Adrenal gland (tissue), 12 donors: ENCODE results near the gene RGL3. TPM values are rescaled to one million over a fixed set of nuclear protein-coding genes. Genes with fewer than 3 reads are reported as not detected.
"Not testable (repeated sequence)": the region's sequence is repeated elsewhere in the genome, so short reads cannot be mapped to it uniquely, and the experiment has no call there.

ENCODE experiments used
- DNase-seq, 7 donors: peaks; one replicate each; pipeline ENCODE4 v3.0.0-alpha.2; 2019 to 2020
- H3K27ac ChIP-seq, 5 donors: fragments of 200-600 bp; sonication (generic) in 4 of 5; 1 replicate in 3 of 5; 2 replicates in 2 of 5; pipeline versions ENCODE4 v1.5.1 to v1.8.0; 2016 to 2020; ENCODE audit warnings: mild to moderate bottlenecking in 1 of 5
- H3K27me3 ChIP-seq: fragments of 200-600 bp; 2 replicates; pipeline ENCODE4 v1.8.0; 2021
- H3K36me3 ChIP-seq, 2 donors: fragments of 200-600 bp; replicated peaks in 1 of 2; 1 replicate in 1 of 2; 2 replicates in 1 of 2; pipeline versions ENCODE4 v1.5.1 to v1.8.0; 2018 to 2022
- H3K4me1 ChIP-seq, 2 donors: fragments of 200-600 bp; replicated peaks in 1 of 2; 1 replicate in 1 of 2; 2 replicates in 1 of 2; pipeline versions ENCODE4 v1.5.1 to v1.8.0; 2018 to 2021
- H3K4me3 ChIP-seq, 4 donors: fragments of 200-600 bp; sonication (generic) in 3 of 4; one replicate each; pipeline ENCODE4 v1.5.1; 2016 to 2018
- H3K9me3 ChIP-seq, 3 donors: fragments of 200-600 bp; sonication (generic) in 1 of 3; replicated peaks in 1 of 3; 1 replicate in 2 of 3; 2 replicates in 1 of 3; pipeline versions ENCODE4 v1.5.1 to v1.8.0; 2016 to 2021
- POLR2A ChIP-seq, 2 donors: fragments of 450-650 bp; IDR thresholded peaks; one replicate each; pipeline ENCODE4 v1.6.1; 2017; ENCODE audit warnings: antibody characterized with exemption in 2 of 2, mild to moderate bottlenecking in 2 of 2, moderate library complexity in 1 of 2
- WGBS, 4 donors: extraction: QIAGEN DNeasy Blood & Tissue Kit in 2 of 4; methylation state at CpG; one replicate each; pipeline versions ENCODE4 v1.1.5 to v1.1.7; 2013 to 2017; 5-methylcytosine and 5-hydroxymethylcytosine counted together
- intact Hi-C, 2 donors: fragments of 100-400 bp; cut with DNase I; formaldehyde crosslinking; loops; one replicate each; pipeline versions ENCODE4 v1.14.1 to v1.15.0; 2022 to 2023
- polyA plus RNA-seq, 3 donors: library from polyadenylated mRNA; stranded (reverse); fragments of 200-250 nt in 2 of 3; fragments of 350-450 nt in 1 of 3; fragmentation: Illumina TruSeq in 1 of 3; extraction: RNeasy Lipid Tissue Mini Kit (QIAGEN cat#74804) in 1 of 3; gene quantifications; one replicate each; pipeline ENCODE4 v1.2.3, GENCODE V29; 2013 to 2014
- total RNA-seq, 9 donors: library from RNA; depleted of rRNA in 4 of 9; stranded (reverse); fragments of >200 nt in 4 of 9; fragments of 120-200 nt in 1 of 9; fragmentation: NEBNext Ultra II Directional in 1 of 9; extraction: Animal tissue kit (Norgen Biotek cat#: 25700) in 1 of 9; gene quantifications; one replicate each; pipeline versions ENCODE4 v1.1.0 to v1.2.4, GENCODE V29; 2013 to 2023
- TF ChIP-seq, protein P1 (sequence below), 6 experiments: fragments of 450-650 bp in 4 of 6; fragments of 200-600 bp in 2 of 6; sonication (generic) in 1 of 6; IDR thresholded peaks; 1 replicate in 5 of 6; 2 replicates in 1 of 6; pipeline versions ENCODE4 v1.5.1 to v1.8.0; 2016 to 2021; ENCODE audit warnings: antibody characterized with exemption in 6 of 6, mild to moderate bottlenecking in 2 of 6, moderate library complexity in 1 of 6
- donor health status: healthy with polysubstance abuse.
- donor health status: Bipolar disorder and iron deficiency.
- donor health status: DM: yes; HTN: yes; CAD: no.
- donor health status: DM: no; HTN: no; CAD: no.
- donor health status: DM: no; HTN: no; CAD: no.
- donor health status: DM: yes; HTN: yes; CAD: no.

The RGL3 gene
- total and polyA plus RNA-seq, 12 donors, result 10.3 to 207 (median 36.1) TPM

DNA sequence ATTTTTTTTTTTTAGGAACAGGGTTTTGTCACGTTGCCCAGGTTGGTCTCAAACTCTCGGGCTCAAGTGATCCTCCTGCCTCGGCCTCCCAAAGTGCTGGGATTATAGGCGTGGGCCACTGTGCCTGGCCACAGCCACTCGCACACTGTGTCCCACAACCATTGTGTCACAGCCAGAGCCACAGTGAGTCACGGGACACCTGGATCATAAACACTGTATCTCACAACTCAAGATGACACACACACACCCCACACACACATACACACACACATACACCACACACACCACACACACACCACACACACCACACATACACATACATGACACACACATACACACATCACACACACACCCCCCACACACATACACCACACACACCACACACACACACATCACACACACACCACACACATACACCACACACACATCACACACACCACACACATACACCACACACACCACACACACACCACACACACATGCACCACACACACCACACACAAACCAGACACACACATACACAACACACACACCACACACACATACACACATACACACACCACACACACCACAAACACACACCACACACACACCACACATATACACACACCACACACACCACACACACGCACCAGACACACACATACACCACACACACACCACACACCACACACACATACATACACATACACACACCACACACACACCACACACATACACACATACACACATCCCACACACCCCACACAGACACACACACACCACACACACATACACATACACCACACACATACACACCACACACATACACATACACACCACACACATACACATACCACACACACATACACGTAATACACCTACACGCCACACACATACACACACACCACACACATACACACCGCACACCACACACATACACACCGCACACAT is 45.5 kb upstream of the RGL3 start:
- intact Hi-C loops, result no loop called here
- Histone ChIP-seq H3K9me3 (no peaks in the 10 kb centered on the region), H3K36me3 (no peaks in the 10 kb centered on the region), H3K4me3 (no peak overlapping the region), H3K4me1 (no peaks in the 10 kb centered on the region), H3K27ac (no peak overlapping the region), H3K27me3 (no peaks in the 10 kb centered on the region)
- no peak for DNase-seq
- WGBS, 4 donors, result 70 to 83% (median 78%) methylated on average over 11 of the region's 11 CpGs
- TF ChIP-seq, protein P1, sequence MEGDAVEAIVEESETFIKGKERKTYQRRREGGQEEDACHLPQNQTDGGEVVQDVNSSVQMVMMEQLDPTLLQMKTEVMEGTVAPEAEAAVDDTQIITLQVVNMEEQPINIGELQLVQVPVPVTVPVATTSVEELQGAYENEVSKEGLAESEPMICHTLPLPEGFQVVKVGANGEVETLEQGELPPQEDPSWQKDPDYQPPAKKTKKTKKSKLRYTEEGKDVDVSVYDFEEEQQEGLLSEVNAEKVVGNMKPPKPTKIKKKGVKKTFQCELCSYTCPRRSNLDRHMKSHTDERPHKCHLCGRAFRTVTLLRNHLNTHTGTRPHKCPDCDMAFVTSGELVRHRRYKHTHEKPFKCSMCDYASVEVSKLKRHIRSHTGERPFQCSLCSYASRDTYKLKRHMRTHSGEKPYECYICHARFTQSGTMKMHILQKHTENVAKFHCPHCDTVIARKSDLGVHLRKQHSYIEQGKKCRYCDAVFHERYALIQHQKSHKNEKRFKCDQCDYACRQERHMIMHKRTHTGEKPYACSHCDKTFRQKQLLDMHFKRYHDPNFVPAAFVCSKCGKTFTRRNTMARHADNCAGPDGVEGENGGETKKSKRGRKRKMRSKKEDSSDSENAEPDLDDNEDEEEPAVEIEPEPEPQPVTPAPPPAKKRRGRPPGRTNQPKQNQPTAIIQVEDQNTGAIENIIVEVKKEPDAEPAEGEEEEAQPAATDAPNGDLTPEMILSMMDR (IDR thresholded peaks at IDR 0.05), result no peak
- TF ChIP-seq POLR2A (IDR thresholded peaks at IDR 0.05), result no peak

DNA sequence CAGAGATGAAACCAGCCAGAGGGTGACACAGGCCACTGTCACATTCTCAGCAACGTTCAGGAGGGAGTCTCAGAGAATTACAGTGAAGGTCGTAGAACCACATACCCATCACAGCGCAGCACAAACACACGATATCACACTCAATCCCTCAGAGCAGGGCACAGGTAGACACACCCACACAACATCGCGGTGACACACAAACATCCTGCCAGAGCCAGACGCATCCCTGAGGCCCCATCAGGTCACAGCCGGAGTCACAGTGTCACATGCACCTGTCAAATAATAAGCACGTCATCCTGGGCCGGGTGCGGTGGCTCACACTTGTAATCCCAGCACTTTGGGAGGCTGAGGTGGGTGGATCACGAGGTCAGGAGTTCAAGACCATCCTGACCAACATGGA is 44.3 kb upstream of the RGL3 start:
- intact Hi-C loops, result no loop called here
- Histone ChIP-seq H3K9me3 (no peaks in the 10 kb centered on the region), H3K4me3 (no peak overlapping the region), H3K4me1 (no peaks in the 10 kb centered on the region), H3K36me3 (no peaks in the 10 kb centered on the region), H3K27me3 (no peaks in the 10 kb centered on the region), H3K27ac (no peak overlapping the region)
- WGBS, 4 donors, result 72 to 83% (median 78%) methylated on average over 6 to 12 of the region's 12 CpGs
- no peak for TF ChIP-seq POLR2A (IDR thresholded peaks at IDR 0.05)
- TF ChIP-seq, protein P1 (IDR thresholded peaks at IDR 0.05), result no peak
- DNase-seq, result no peak

DNA sequence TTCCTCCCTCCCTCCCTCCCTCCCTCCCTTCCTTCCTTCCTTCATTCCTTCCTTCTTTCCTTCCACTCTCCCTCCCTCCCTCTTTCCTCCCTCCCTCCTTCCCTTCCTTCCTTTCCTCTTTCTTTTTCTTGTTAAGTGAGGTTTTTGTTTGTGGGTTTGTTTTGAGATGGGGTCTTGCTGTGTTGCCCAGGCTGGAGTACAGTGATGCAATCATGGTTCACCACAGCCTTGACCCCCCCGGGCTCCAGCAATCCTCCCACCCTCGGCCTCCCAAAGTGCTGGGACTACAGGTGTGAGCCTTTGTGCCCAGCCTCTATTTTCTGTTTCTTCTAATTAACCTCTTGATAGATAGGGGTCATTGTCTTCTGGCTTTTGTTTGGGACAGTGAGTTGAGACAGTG is 42.3 kb upstream of the RGL3 start:
- WGBS, 4 donors, result 42 to 51% (median 49%) methylated on average over 2 of the region's 2 CpGs
- Histone ChIP-seq H3K9me3 (no peaks in the 10 kb centered on the region), H3K36me3 (no peaks in the 10 kb centered on the region), H3K27ac (no peak overlapping the region), H3K27me3 (no peaks in the 10 kb centered on the region), H3K4me3 (no peak overlapping the region), H3K4me1 (no peaks in the 10 kb centered on the region)
- intact Hi-C loops, result no loop called here
- TF ChIP-seq POLR2A (IDR thresholded peaks at IDR 0.05), result no peak
- TF ChIP-seq, protein P1 (IDR thresholded peaks at IDR 0.05), result no peak
- no peak for DNase-seq

DNA sequence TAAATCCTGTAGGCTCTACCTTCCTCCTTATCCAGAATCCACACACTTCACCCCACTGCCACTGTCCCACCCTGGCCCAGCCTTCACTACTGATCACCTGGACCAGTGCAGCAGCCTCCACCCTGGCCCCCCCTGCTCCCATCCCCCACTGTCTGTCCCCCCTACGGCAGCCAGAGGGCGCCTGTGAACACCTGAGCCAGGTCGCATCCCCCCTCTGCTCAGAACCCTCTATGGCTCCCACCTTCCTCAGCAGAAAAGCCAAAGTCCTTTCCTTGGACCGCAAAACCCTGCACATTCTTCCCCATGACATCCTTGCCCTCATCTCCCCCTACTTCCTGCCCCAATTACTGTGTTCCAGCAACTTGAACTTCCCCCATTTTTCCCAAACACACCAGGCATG is 41.1 kb upstream of the RGL3 start:
- H3K36me3 ChIP-seq, result no peaks in the 10 kb centered on the region
- H3K4me1 ChIP-seq, result no peaks in the 10 kb centered on the region
- H3K27ac ChIP-seq, result no peak overlapping the region
- intact Hi-C loops, result no loop called here
- H3K27me3 ChIP-seq, result no peaks in the 10 kb centered on the region
- TF ChIP-seq, protein P1 (IDR thresholded peaks at IDR 0.05), result peak in 2 of 6 experiments; percentile 23 to 25
- TF ChIP-seq POLR2A (IDR thresholded peaks at IDR 0.05), result no peak
- H3K9me3 ChIP-seq, result no peaks in the 10 kb centered on the region
- no peak overlapping the region for H3K4me3 ChIP-seq
- 45 to 62% (median 47%) methylated on average over 4 of the region's 4 CpGs for WGBS, 4 donors
- DNase-seq, result no peak

DNA sequence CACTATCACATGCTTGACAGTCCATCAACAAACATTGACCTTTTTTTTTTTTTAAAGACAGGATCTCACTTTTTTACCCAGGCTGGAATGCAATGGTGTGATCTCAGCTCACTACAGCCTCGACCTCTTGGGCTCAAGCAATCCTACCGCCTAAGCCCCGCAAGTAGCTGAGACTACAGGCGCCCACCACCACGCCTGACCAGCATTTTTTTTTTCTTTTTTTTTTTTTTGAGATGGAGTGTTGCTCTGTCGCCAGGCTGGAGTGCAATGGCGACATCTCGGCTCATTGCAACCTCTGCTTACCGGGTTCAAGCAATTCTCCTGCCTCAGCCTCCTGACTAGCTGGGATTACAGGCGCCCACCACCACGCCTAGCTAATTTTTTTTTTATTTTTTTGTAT is 39.8 kb upstream of the RGL3 start:
- 74 to 84% (median 83%) methylated on average over 11 of the region's 11 CpGs for WGBS, 4 donors
- DNase-seq, H3K9me3 ChIP-seq, H3K36me3 ChIP-seq, H3K4me3 ChIP-seq, H3K27ac ChIP-seq, intact Hi-C loops, H3K27me3 ChIP-seq, H3K4me1 ChIP-seq: not testable (repeated sequence)
